ENCODE measurements around the gene BDNF. TPM values are rescaled to one million over a fixed set of nuclear protein-coding genes. Genes with fewer than 3 reads are reported as not detected.
A peak's percentile ranks its signal among the peaks of the same experiment; 100 is the strongest.

BDNF gene
- total RNA-seq, 1 donor from 2014 or later, result 2.9 TPM

DNA sequence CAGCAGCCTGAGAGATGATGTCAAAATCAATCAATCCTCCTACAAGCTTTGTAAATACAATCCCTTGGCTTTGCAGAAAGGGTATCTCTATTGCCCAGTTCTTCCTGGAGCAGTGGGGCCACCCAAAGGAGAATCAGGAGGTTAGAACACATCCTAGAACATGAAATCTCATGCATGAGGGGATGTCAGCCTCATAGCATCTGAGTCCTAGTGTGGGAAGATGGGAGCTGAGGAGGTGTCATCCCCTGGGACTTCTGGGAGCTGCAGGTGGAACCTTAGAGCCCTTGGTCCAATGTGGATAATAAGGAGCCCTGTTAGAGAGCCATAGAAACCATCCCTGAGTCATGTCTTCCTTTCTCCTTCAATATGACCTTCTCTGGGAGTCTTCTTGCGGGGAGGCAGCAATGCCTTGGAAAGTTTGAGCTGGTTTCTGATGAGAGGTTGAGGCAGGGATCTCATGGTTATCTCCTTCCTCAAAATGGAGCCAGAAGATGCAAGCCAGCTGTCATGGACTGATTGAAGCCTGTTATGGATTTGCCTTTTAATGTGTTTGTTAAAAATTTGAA, 74.8 kb downstream of the BDNF start:
- DNase-seq, result no peak

DNA sequence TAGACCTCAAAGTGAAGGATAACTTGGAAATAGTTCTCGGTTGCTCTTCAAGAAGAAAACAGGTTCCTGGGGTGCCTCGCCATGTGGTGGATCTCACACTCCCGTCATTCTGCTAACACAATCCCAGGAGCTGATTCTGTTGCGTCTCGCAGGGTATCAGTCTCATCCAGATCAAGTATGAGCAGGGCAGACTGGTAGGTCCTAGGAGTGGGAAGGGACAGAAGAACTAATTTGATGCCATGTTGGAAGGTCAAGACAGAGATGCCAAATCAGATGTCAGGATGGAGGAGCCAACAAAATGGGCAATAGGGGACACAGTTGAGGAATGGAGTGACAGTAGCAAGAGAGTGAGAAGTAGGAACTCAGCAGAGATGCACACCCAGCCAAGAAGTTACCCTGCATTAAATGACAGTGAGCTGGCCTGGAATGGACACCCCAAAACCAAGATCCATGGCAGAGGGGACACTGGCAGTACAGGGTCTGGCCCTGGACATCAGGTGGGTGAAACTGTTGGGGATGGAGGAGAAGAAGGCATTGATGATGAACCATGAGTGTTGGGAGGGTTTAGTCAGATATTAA, 76.2 kb downstream of the BDNF start:
- no peak for DNase-seq

DNA sequence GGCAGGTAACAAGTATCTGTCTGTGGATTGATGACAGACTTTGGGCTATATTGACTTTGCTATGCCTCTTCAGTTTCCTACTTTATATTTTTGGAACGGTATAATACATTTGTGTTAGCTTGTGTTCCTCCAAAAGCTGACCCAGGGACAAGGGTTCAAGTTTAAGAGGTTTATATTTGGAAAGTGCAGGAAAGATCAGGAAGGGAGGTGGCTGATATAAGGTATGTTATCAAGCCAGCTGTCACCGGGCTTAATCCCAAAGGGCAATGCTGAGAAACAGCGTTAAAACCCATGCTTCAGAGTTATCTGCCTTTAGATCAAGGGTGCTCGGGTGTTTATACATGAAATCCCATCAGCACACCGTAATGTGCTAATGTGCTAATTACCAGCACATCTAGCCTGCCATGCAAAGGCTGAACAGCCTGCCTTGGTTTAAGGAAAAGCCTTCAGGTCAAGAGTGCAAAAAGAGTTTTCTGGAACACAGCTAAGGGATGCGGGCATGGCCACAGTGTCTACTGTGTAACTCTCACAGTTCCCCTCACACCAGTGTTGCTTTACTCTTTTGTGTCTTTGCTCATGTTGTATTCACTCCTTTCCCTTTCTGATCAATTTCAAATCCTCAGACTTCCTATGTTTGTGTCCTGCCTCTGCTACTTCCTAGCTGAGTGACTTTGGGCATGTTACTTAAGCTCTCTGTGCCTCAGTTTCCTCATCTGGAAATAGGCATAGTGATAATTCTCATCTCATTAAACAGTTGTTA, 77.5 kb downstream of the BDNF start:
- DNase-seq, result no peak

DNA sequence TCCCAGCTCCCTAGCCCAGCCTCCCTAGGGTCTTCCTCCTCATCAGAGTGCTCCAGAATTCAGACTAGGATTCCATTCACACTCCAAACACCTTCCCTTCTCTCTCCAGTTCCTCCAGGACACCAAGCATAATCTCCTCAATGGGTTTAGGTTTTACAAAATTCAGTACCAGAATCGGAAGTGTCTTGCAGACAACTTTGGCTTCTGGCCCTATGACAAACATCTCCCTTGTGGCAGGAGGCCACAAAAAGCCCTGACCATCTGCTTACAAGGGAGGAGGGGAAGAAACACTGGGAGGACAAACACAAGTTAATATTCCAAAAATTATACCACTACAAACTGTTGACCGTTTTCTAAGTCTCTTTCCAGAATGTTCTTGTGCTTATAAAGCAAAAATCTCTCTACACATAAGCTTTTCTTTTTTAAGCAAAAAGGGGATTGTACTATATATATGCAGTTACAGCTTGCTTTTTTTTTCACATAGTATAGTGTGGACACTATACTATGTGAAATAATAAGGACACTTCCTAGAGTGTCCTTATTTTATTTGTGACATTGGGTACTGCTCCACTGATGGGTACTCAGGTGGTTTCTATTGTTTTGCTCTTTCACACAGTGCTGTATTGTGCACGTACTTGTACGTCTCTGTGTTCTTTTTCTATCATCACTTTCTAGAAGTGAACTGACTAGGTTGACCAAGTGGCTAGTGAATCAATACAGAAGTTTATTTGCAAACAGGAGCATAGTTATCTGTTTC, 78.7 kb downstream of the BDNF start:
- DNase-seq, result no peak

DNA sequence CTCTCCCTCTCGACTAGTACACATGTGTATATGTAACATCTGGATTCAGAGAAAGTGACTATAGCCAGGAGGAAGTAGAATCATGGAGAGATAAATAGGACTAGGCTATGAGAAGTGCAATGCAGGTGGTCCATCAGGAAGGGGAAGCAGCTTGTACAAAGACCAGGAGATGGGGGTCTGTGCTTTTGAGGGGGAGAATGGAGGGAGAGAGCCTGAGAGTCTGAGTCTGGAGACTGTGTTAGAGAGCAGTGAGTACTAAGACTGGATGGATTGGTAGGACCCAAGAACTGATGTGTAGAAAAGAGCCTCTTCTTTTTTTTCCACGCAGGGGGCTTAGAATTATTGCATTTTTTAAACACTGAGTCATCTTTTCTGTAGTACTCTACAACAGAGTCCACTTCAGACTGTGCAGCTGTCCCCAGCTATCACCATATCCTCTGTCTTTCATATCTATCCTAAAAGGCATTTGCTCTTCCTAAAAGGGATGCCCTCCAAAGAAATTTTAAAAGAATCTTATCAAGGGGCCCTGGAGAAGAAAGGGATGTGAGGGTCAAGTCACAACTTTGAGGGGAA, 80.4 kb downstream of the BDNF start:
- no peak for DNase-seq

DNA sequence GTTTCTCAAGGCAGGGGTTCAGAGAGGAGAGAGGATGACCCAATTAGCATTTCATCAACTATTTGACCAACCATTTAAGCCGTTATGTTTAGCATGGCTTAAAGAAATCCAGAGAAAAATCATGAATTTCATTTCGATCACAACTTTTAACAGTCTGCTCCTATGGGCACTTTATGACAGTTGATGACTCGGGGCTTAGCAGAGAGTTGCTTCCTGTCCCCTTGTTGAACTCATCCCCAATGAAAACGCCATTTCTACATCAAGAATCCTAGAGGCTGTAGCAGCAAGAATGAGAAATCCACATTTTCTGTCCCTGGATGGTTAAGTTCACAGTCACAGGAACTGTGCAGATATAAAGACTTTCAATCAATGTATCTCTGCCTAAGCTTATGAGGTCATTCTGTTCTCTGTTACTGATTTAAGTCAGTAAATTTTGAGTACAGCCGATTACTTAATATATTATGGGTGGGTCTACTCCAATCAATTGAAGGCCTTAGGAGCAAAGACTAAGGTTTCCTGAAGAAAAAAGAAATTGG, 81.1 kb downstream of the BDNF start:
- peak; percentile 44 for DNase-seq

DNA sequence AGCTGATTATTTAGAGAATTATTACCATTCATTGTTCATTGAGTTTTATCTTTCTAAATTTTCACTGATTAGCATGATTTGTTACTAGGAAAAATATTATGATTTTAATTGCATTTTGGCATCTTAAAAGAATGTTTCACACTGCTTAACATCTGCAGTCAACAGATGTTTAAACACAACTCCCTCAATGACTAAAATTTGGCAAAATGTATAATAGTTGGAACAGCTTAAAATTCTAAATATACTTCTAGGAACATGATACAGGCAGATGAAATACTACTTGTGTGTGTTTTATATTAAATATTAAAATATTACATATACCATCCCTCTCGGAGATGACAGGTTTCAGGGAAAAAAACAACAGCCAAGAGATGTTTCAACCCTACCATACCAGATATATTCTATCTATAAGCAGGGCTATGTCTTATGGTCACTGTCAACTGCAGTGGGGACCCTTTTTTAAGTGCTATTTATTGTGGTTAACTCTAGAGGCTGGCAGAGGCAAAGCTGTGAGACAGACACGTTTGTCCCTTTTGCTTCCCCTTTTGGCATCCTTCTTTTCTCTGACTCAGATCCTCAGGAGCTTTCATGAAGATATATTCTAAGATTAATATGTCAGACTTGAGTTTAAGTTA, 81.9 kb downstream of the BDNF start:
- DNase-seq, result peak; percentile 65

DNA sequence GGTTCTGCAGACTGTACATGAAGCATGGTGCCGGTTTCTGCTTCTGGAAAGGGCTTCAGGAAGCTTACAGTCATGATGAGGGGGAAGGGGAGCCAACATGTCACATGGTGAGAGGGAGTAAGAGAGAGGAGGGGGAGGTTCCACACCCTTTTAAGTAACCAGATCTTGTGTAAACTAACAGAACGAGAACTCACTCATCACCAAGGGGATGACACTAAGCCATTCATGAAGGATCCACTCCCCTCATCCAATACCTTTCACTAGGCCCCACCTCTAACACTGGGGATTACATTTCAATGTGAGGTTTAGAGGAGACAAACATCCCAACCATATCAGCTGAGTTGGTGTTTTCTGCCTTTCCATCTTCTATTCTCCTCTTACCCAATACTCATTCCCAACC, 83.5 kb downstream of the BDNF start:
- no peak for DNase-seq

DNA sequence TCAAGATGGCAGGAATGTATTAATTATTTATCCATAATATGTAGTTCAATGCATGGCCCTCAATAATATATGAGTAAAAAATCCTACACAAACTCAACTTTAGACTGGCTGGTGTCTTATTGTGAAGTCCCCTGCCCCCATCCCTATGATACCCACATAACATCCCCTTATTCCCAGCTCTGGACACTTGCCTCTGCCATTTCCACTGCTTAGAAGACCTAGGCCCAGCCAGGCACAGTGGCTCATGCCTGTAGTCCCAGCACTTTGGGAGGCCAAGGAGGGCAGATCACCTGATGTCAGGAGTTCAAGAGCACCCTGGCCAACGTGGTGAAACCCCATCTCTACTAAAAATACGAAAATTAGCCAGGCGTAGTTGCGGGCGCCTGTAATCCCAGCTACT, 84.4 kb downstream of the BDNF start:
- DNase-seq, result no peak

DNA sequence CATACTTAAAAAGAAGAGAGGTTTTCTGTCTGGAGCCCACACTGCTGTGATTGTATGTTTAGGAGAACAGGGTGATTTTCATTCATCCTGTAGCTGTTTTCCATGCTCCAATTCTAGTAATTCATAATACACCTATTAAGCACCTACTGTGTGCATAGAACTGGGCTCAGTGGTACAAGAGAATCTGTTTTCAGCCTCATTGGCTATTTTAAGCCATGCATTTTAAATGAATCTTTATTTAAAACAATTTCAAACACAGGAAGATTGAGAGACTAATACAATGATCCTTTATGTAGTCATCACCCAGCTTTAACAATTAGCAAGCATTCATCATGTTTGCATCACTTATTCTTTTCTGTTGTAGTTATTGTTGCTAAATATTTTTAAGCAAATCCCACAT, 86.2 kb downstream of the BDNF start:
- DNase-seq, result no peak

DNA sequence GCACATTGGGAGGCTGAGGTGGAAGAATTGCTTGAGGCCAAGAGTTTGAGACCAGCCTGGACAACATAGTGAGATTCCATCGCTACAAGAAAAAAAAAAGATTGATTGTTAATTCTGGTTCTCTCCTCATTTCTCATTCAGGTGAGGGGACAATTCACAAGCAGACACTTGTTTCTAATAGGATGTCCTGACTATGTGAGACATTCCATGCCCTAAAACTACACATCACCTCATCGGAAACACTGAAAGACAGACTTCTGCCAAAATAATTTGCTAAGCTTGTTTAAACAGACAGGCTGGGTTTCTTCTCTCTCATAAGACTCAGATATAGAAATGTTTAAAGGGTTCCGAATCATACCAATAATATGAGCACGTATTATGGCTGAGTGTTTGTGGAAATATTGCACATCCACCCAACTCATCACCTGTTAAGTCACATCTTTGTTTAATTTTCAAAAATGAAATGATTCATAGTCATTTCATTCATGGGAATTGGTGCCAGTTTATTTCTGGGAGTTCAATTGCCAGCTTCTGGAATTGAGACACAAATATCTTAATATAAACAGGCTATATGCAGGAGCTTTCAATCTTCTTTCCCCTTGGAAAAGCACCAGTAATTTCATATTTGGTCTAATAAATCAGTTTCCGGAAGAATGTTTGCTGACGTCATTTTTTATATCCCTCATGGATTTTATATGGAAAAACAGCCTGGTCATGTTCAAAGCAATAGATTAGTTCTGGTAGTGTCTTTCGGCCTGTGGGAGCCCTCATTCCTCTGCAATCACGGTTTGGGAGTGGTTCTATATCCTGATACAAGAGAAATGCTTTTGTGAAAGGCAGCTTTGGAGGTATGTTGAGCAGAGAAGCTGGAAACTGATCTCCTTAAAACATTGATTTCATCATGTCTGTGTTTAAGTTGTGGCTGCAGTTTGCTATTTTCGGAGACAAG, 87.0 kb downstream of the BDNF start:
- peak; percentile 54 for DNase-seq

DNA sequence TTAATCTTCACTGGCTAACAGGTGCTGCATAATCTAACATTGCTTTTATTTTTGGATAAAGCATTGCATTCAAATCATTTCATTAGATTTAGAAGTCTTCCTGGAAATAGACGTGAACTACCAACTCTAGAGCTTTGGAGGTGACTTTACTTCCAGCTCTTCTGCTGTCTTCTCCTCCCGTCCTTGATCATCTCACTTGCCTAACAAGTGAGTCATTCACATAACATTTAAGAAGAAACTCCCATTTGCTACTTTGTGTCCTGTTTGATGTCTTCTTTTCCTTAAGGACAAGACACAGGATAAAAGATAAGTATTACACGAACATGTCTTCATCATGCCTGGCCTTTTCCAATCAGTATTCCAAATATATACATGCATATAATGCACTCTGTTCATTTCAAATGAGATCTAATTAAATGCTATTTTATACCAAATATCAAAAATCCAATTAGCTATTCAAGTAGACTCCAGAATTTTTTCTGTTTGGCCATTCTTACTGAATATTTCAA, 88.3 kb downstream of the BDNF start:
- DNase-seq, result no peak

DNA sequence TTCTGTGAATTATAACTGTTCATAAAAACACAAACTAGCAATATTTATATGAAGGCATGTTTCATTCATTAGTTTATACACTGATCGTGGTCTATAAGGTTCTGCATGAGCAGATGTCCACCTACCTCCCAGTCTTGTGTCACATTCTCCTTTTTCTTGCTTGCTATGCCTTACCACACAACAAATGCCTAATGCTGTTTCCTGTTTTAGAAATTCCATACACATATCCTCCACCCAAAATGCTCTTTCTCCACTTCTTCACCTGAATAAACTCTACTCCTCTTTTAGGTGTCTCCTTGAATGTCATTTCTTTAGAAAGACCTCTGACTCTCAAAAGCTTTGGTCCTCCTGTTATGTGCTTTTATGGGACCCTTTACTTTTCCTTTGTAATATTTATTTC, 88.9 kb downstream of the BDNF start:
- DNase-seq, result no peak

DNA sequence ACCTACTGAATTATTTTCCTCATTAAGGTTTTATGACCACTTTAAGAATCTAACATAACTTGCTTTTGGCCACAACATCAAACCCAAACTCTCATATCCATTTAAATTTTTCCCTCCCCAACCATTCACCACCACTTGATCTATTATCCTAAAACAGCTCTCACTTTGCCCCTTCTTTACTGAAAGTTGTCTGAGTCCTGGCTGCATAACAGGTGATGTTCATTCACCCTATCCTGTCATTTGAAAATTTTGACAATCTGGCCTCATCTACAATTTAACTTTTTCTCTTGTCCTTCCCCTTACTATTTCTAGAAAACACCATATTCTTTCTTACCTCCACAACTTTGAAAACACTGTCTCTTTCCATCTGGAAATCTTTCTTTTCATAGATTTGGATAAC, 89.3 kb downstream of the BDNF start:
- DNase-seq, result no peak

DNA sequence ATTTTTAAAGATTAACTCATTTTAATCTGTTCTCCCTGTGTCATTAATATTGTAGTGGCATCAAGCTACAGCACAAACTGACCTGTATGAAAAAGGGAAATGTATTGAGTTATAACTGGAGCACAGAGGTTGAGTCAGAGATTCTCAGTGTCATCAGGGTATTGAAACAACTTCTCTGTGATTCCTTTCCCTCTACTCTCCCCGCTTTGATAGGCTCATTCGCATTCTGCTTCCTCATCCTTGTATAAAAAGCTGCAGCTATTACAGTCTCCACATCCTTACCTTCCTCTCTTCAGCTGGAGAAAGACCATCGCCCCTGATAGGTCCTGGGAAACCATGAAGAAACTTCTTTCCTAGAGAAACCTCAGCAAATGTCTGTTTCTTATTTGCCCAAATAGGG, 90.0 kb downstream of the BDNF start:
- no peak for DNase-seq

DNA sequence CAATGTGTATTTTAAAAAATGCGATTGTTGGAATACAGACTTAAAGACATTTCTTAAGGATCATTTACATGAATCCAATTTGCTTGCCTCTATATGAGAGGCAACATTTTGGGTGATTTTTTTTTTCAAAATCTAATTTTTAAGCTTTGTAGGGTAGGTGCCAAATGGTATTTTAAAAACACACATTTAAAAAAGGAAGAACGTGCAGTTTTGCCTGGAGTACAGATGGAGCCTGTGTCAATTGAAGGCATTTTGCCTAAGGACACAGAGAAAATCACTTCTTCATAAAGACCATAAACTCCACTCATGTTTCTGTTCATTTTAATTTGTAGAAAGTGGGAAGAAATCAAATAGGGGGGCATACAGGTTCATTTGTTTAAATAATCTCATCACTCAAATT, 91.3 kb downstream of the BDNF start:
- DNase-seq, result no peak

DNA sequence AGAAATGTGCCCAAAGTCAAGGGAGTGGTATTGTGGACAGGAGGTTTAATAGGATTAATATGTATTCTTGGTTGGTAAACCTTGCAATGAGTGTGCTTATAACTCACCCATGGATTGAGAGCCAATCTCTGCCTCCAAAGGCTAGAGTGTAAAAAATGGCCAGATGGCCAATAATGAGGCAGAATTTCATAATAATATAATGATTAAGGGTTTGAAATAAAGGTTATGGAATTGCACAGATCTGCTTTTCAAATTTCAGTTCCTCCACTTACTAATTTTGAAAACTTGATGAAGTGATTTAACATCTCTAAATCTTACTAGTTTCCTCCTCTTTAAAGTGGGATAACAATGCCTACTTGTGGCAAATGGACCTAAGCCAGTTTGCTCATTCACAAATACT, 94.8 kb downstream of the BDNF start:
- no peak for DNase-seq

Data from skin of body (tissue), 2 donors.